GM10248 (cell line): ENCODE measurements around the gene C1orf198.

ENCODE experiments used
- CTCF ChIA-PET: fragments of 300-600 bp; sonication (Branson Sonifier 250); formaldehyde crosslinking; extraction: SDS; loops from one replicate; lab custom pipeline; 2021; ENCODE audit warnings: antibody characterized with exemption; lab: Yijun Ruan, JAX
- POLR2A ChIA-PET: fragments of 350-650 bp; sonication (Branson Sonifier 250); formaldehyde crosslinking; extraction: SDS; loops from one replicate; lab custom pipeline; 2020; ENCODE audit warnings: antibody characterized with exemption; lab: Yijun Ruan, JAX
- DNase-seq: peaks from one replicate; pipeline ENCODE4 v3.0.0; 2012; ENCODE audit errors: extremely low spot score
- CTCF ChIP-seq: IDR thresholded peaks from 2 replicates; pipeline ENCODE4 v1.5.1; 2012; ENCODE audit warnings: mild to moderate bottlenecking, low read depth; ENCODE audit errors: extremely low read depth, missing control alignments, control extremely low read depth

The C1orf198 gene

GRCh38 chr1:230828421-230828820 is 39.9 kb downstream of the C1orf198 start:
- no peak for DNase-seq
- TF ChIP-seq CTCF, result no peak
- POLR2A ChIA-PET, result no interaction called here
- CTCF ChIA-PET, result interaction anchor here (1.6 to 1.7 kb wide), 3 partner anchors 8 to 17 kb away, joined by 3 to 8 read pairs (median 7); no protein-coding TSS in a partner anchor

GRCh38 chr1:230827801-230828200 is 40.5 kb downstream of the C1orf198 start:
- TF ChIP-seq CTCF, result no peak
- DNase-seq, result no peak
- ChIA-PET POLR2A (no interaction called here), CTCF (interaction anchor here (1.6 to 1.7 kb wide), 2 partner anchors 10 to 17 kb away, joined by 3 to 8 read pairs; no protein-coding TSS in a partner anchor)

GRCh38 chr1:230827081-230827681 is 41.1 kb downstream of the C1orf198 start:
- TF ChIP-seq CTCF, result no peak
- POLR2A ChIA-PET, result no interaction called here
- CTCF ChIA-PET, result interaction anchor here (1.6 kb wide), 1 partner anchor 16 kb away, joined by 3 read pairs; no protein-coding TSS in a partner anchor
- DNase-seq, result no peak

GRCh38 chr1:230826166-230826875 is 42.0 kb downstream of the C1orf198 start:
- no peak for TF ChIP-seq CTCF
- no peak for DNase-seq
- POLR2A ChIA-PET, result no interaction called here
- CTCF ChIA-PET, result no interaction called here

- no peak for TF ChIP-seq CTCF
- DNase-seq, result no peak
- CTCF ChIA-PET, result no interaction called here
- POLR2A ChIA-PET, result no interaction called here
Measured at GRCh38 chr1:230825761-230826160, 42.6 kb downstream of the C1orf198 start.

GRCh38 chr1:230824919-230825721 is 43.2 kb downstream of the C1orf198 start:
- ChIA-PET CTCF (no interaction called here), POLR2A (no interaction called here)
- DNase-seq, result no peak
- TF ChIP-seq CTCF, result no peak
